ENCODE results near the gene STARD8.

STARD8 gene

DNA sequence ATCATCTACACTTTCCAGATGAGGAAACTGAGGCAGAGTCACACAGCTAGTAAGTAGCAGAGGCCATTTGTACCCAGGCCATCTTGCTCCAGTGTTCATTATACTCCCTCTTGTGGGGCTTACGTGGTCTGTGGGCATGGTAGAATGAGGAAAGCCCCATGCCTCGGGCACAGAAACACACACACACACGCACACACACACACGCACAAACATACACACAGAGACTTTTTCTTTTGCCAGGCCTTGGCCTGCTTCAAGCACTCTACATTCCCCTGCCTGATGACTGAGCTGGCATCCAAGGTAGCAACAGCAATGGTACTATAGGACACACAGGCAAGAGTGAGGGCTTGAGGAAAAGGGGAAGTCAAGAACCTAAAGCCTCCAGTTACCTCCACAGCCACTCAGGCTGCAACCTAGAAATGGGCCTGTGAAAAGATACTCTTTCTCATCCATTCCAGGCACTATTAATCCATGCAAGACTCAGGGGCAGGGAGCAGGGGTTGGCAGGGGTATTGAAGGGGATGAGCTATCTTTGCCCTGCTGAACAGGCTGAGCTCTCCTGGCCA, 43.6 kb downstream of the STARD8 start:
- no peak for DNase-seq (ENCODE audit: low read depth in 3 of 3)

DNA sequence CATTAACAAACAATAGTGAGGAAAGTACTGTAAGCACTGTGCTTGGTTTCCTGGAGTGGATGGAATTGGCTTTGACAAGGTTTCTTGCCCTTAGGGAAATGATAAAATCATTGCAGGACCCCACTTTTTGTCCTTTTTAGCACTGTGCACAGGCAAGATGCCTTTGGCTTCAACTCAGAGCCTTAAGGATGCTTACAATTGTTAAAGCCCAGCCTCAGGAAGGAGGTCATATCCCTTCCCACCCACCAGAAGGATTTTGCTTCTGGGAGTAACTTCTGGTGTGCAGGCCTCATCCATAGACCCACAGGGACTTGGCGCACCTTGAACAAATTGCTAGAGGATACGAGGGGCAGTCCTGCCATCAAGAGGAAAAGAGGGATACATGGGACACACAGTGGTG, 44.5 kb downstream of the STARD8 start:
- no peak for DNase-seq (ENCODE audit: low read depth in 3 of 3)

GRCh38 chrX:68692651-68693050, 45.2 kb downstream of the STARD8 start:
- no peak for DNase-seq (ENCODE audit: low read depth in 3 of 3)

DNA sequence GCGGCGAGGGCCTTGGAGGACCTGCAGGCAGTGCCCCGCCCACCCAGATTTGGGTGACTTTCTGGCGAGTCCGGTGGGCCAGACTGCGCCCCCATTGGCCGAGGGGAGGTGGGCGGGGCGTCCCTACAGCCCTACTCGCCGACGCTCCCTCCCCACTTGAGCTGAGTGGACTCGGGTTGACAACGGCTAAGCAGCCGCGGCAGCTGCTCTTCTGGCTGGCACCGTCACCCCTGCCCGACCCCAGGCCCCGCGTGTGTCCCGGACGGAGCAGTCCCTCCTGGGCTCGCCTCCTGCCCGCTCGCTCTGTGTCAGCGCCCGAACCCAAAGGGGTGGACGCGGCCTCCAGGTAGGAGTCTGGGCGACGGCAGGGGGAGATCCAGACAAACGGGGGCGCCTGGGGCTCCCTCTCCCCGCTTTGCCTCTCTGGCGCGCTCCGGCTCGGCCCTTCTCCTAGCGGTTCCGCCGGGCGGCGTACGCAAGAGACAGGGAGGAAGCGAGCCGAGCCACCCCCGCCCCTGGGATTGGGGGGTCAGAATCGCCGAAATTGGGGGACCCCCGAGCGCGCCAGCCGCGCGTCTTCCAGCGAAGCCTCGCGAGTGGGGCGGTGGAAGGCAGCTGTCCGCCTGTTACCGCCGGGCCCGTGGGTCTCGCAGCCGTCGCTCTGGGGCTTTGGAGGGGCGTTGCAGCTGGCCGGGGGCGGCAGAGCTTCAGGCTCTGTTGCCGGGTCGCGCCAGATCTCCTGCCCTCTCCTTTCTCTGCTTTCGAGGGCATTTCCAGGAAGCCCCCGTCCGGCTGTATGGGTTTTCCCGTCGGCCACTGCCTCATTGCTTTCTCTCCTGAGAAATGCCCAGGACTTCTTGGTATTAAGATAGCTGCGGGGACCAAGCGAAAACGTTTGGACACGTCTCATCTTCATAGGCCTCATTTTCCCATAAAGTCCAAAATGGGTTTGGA, 46.3 kb downstream of the STARD8 start:
- DNase-seq (ENCODE audit: low read depth in 3 of 3): no peak

- no peak for DNase-seq (ENCODE audit: low read depth in 3 of 3)
These were observed 47.2 kb downstream of the STARD8 start for GRCh38 chrX:68694435-68695205.

GRCh38 chrX:68695206-68695845, 47.9 kb downstream of the STARD8 start:
- DNase-seq (ENCODE audit: low read depth in 3 of 3): no peak

DNA sequence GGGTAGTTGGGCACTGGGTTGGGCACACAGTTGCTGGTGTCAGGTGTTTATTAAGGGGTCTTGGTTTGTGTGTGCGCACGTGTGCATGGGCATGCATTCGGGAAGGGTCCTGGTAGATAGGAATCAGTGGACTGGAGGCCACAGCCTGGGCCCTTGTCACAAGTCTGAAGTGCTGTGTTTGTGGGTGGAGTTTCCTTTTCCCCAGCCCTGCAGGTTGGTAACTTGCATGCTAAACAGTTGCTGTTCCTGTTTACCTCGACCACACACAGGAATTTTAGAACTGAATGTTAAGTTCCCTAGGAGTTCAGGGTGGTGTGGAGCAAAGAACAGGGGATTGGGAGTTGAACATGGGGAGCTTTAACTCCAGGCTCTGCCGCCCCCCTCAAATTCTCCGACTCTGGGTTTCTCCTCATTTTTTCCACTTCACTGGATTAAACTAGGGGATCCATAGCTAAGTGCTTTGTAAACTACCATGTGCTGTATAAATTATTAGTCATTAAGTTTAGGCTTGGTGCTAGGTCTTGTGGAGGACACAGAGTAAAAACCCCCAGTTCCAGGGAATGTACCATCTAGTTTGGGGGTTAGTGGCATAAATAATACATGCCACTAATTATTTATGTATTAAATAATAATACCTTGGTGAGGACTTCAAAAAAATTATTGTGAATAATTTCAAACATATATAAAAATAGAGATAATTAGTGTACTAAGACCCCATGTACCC, 49.0 kb downstream of the STARD8 start:
- no peak for DNase-seq (ENCODE audit: low read depth in 3 of 3)

DNA sequence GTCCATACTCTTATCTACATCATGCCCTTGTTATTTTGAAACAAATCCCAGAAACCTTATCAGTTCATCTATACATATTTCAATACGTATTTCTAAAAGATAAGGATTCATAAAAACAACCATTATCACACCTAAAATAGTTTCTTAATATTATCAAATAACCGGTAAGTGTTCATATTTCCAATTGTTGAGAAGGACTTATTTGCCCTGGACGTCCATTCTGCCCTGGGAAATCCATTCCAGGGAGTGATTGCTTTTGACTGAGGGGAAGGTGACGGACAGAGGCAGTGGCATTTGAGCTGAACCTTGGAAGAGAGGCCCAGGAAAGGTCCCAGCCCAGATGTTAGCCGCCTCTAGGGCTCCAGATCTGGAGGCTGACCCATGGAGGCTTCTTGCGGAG, 49.6 kb downstream of the STARD8 start:
- DNase-seq (ENCODE audit: low read depth in 3 of 3): no peak

DNA sequence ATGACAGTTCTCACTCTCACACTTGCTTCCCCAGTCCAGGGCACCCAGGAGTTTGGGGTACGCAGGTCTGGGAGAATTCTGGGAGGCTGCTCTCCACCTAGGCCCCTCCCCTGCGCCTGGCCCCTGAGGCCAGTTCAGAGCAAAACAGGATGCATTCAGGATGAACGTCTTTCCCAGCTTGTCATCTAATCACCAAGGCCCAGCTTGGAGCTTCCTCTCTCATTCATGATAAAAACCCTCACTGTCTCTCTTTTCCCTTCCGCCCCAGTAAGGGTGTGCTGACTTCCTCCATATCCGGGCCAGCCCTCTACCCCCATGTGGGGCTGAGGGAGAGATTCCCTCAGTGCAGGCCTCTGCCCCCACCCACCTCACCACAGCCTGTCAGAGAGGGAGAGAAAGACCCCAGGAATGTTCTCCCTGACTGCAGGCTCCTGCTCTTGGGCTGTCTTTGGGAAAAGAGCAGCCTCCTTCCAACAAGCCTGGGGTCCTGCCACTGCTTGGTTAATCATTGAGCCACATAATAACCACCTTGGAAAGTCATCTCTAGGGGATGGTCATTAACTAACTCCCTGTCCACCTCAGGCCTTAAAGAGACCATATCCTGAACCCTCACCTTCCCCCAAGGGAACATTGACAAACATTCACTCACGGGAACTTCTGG, 50.1 kb downstream of the STARD8 start:
- no peak for DNase-seq (ENCODE audit: low read depth in 3 of 3)

DNA sequence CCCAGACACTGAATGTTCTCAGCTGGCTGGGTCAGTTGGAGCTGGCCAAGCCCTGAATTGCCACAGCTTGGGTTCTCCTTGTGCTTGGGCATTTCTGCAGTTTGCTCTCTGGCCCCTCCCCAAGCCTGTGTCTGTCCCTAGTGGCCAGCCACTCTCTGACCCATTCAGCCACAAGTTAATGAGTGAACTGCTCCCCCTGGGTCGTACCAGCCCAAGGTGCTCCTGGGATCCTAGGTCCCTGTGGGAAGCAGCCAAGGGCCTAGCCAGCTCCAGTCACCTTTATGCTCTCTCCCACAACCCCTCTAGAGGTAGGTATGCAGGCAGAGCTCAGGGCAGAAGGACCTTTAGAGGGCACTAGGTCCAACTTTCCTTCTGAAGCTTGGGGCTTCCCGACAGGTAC, 51.5 kb downstream of the STARD8 start:
- no peak for DNase-seq (ENCODE audit: low read depth in 3 of 3)

DNA sequence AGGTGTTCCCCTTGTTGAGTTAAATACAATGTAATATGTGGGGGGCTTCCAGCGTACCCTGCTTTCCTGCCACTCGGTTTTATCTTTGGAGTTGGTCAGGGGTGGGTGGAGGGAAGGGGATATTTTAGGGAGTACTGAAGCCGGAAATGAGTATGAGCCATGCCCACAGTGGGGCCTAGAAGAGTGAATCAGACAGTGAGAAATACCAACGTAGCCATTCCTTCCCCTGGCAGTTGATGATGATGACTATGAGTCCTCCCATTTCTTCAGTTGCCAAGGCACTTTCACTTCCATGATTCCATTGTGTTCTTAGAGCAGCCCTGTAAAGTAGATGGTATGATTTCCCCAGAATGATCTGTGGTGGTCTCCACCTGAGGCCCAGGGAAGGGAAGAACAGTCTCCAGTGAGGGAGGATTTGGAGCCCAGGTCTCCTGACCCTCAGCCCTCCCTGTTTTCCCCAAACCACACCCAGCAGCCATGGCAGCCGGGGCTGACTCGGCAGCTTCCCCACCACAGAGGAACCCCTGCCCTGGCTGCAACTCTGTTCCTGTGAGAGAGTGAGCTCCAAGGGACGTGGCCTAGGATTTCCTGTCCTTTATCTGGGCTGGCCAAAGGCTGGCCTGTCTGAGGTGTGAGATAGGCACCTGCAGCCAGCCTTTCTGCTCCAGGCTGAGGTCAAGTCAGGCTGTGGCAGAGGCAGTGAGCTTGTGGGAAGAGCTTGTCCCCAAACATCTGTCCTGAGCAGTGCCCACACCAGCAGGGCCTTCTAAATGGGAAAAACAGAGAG, 52.7 kb downstream of the STARD8 start:
- DNase-seq (ENCODE audit: low read depth in 3 of 3): no peak

DNA sequence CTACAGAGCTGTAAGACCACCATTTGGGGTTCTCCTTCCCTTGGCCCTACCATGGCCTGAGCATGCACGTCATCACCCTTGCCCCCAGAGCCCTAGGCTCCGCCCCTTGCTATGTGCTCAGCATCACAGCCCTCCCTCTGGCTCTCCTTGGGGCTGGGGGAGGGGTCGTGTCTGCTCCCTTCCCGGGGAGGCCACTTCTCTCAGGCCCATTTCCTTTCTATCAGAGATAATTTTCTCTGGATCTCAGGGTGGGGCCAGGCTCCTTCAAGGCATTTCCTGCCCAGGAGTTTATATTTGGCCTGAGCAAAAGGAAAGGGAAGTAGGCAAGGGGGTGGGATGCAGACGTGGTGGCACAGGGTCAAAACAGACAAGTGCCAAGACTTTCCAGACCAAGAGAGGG, 55.9 kb downstream of the STARD8 start:
- DNase-seq (ENCODE audit: low read depth in 3 of 3): no peak

GRCh38 chrX:68703846-68704245, 56.4 kb downstream of the STARD8 start:
- no peak for DNase-seq (ENCODE audit: low read depth in 3 of 3)

DNA sequence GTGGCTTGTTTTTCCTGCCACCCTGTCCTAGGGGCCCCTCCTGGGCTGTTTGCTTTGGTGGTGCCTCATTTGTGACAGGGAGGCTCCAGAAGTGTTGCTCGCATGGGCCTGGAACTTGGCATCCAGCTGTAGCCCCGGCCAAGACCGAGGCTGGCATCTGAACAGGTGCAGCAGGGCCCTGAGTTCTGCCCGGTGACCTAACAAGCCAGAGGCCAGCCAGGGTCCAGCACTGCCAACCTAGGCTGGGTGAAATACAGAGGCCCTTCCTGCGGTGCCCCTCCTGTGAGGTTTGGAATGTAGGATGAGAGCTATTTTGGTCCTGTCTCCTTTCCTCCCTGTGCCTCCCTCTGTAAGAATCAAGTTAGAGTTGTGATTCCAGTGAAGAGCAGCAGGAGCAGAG, 58.5 kb downstream of the STARD8 start:
- no peak for DNase-seq (ENCODE audit: low read depth in 3 of 3)

DNA sequence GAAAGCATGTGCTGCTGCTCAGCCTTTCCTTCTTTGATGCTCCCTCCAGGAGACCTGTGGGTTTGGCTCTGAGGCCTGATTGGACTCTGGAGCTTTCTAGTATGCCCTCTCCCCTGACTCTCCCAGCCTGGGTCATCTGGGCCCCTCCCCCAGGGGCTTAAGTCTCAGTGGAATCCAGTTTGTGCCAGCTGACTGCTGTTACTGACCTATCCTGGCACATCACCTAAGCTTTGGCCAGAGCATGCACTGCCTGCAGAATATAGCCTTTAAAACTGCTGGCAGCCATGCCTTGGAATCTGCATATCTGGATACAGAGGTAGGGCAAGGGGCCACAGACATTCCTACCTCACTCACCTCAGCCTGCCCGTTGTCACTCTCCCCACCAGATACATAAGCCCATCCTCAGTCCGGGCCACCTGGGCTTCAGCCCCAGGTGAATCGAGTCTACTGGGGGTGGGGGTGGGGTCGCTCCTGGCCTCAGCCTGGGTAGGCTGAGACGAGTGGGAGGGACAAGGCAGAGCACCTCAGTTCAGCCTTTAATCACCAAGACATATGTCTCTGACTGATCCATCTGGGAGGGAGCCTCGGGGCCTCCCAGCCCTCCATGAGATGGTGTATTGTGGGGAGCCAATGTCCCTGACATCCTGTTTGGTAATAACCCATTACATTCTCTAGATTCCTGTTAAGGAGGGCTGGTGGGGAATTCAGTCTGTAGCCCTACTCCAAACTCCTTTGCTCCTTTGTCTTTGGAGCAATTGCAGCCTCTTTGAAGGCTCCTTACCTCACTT, 61.2 kb downstream of the STARD8 start:
- DNase-seq (ENCODE audit: low read depth in 3 of 3): no peak

- DNase-seq (ENCODE audit: low read depth in 3 of 3): no peak
These were observed 63.6 kb downstream of the STARD8 start for GRCh38 chrX:68710870-68711576.

- DNase-seq (ENCODE audit: low read depth in 3 of 3): no peak
These were observed 64.4 kb downstream of the STARD8 start for GRCh38 chrX:68711845-68712244.

GRCh38 chrX:68714856-68715255, 67.4 kb downstream of the STARD8 start:
- no peak for DNase-seq (ENCODE audit: low read depth in 3 of 3)

GRCh38 chrX:68717196-68717595, 69.7 kb downstream of the STARD8 start:
- DNase-seq (ENCODE audit: low read depth in 3 of 3): no peak
